Ishikawa (cell line): ENCODE results near the gene STMN3.

Experiments
- CEBPB ChIP-seq: IDR thresholded peaks from 2 replicates; pipeline ENCODE4 v1.6.1; 2012
- EP300 ChIP-seq: IDR thresholded peaks from 2 replicates; pipeline ENCODE4 v1.6.1; 2012; ENCODE audit warnings: borderline replicate concordance
- FOXM1 ChIP-seq: IDR thresholded peaks from 2 replicates; pipeline ENCODE4 v1.6.1; 2012; ENCODE audit warnings: low read depth, borderline replicate concordance
- NFIC ChIP-seq: IDR thresholded peaks from 2 replicates; pipeline ENCODE4 v1.6.1; 2012
- RAD21 ChIP-seq: IDR thresholded peaks from 2 replicates; pipeline ENCODE4 v1.6.1; 2012; ENCODE audit warnings: low read depth
- USF1 ChIP-seq: IDR thresholded peaks from 2 replicates; pipeline ENCODE4 v1.6.1; 2012
- ZBTB7A ChIP-seq: IDR thresholded peaks from 2 replicates; pipeline ENCODE4 v1.6.1; 2012; ENCODE audit warnings: low read depth

- no peak for TF ChIP-seq CEBPB
- TF ChIP-seq RAD21 = no peak
- no peak for TF ChIP-seq NFIC
- no peak for TF ChIP-seq FOXM1
- no peak for TF ChIP-seq ZBTB7A
- TF ChIP-seq USF1 = no peak
- no peak for TF ChIP-seq EP300
Measured at GRCh38 chr20:63648190-63648589, 5.0 kb downstream of the STMN3 start.
